ENCODE data around the gene CTU2.

DNA sequence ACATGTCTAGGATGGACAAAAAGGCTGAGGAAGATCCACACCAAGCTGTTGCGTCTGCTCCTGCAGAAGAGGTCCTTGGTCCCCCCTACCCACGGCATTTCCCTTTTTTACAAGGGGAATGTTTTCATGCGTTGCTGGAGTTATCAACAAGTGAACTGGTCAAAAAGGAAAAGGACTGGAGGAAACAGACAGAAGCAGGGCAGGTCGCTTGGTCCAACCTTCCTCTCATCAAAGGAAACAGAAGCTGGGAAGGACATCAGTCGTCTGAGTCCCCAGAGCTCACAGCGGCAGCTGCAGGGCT lies 52.6 kb downstream of the CTU2 start:
- TF ChIP-seq EP300 (IDR thresholded peaks at IDR 0.05; ENCODE audit: borderline replicate concordance) (no peak), CREB1 (IDR thresholded peaks at IDR 0.05; ENCODE audit: low read depth) (no peak), RAD21 (IDR thresholded peaks at IDR 0.05; ENCODE audit: low read depth) (no peak), CEBPB (IDR thresholded peaks at IDR 0.05) (no peak), MAX (IDR thresholded peaks at IDR 0.05) (no peak), TAF1 (IDR thresholded peaks at IDR 0.05; ENCODE audit: low read depth) (no peak), TCF12 (IDR thresholded peaks at IDR 0.05; ENCODE audit: low read depth) (no peak), EGR1 (IDR thresholded peaks at IDR 0.05) (no peak), REST (IDR thresholded peaks at IDR 0.05; ENCODE audit: low read depth) (no peak), ZBTB7A (IDR thresholded peaks at IDR 0.05; ENCODE audit: low read depth) (no peak), YY1 (IDR thresholded peaks at IDR 0.05; ENCODE audit: low read depth) (no peak), TEAD4 (IDR thresholded peaks at IDR 0.05) (no peak)
- TF ChIP-seq, protein P1, sequence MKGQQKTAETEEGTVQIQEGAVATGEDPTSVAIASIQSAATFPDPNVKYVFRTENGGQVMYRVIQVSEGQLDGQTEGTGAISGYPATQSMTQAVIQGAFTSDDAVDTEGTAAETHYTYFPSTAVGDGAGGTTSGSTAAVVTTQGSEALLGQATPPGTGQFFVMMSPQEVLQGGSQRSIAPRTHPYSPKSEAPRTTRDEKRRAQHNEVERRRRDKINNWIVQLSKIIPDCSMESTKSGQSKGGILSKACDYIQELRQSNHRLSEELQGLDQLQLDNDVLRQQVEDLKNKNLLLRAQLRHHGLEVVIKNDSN (IDR thresholded peaks at IDR 0.05): no peak

Data from Ishikawa (cell line).